Measurements from ENCODE around the gene FGFRL1. TPM values are rescaled to one million over a fixed set of nuclear protein-coding genes. Genes with fewer than 3 reads are reported as not detected.

The FGFRL1 gene
- total RNA-seq, 2 donors from 2014 or later: 38.7 to 50.4 TPM

DNA sequence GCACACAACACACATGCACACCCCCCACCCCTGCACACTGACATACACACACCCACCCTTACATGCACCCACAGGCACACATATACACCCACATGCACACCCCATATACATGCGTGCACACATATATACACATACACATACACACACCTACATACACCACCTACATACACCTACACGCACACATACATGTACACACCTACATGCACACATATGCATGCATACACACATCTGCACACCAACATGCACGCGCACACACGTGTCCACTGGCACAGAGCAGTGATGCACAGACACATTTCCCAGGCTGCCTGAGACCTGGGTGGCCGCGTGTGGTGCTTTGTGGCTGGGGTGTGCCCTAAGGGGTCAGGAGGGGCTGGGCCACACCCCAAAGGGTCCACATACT, 31.7 kb downstream of the FGFRL1 start:
- 64 to 76% methylated on average over 5 to 7 of the region's 7 CpGs for whole genome bisulfite sequencing, 2 donors
- H3K27me3 ChIP-seq: peaks cover 0 to 3% of the 10 kb centered on the region in 2 donors
- H3K27ac ChIP-seq: no peak overlapping the region
- intact Hi-C loops (cut with DNase I): no loop called here
- DNase-seq (no peak), ATAC-seq (no peak)
- no peaks in the 10 kb centered on the region for H3K9me3 ChIP-seq
- H3K4me1 ChIP-seq: peaks cover 48% of the 10 kb centered on the region
- H3K4me3 ChIP-seq: no peak overlapping the region
- TF ChIP-seq POLR2A (IDR thresholded peaks at IDR 0.05): no peak
- TF ChIP-seq, protein P1, sequence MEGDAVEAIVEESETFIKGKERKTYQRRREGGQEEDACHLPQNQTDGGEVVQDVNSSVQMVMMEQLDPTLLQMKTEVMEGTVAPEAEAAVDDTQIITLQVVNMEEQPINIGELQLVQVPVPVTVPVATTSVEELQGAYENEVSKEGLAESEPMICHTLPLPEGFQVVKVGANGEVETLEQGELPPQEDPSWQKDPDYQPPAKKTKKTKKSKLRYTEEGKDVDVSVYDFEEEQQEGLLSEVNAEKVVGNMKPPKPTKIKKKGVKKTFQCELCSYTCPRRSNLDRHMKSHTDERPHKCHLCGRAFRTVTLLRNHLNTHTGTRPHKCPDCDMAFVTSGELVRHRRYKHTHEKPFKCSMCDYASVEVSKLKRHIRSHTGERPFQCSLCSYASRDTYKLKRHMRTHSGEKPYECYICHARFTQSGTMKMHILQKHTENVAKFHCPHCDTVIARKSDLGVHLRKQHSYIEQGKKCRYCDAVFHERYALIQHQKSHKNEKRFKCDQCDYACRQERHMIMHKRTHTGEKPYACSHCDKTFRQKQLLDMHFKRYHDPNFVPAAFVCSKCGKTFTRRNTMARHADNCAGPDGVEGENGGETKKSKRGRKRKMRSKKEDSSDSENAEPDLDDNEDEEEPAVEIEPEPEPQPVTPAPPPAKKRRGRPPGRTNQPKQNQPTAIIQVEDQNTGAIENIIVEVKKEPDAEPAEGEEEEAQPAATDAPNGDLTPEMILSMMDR (IDR thresholded peaks at IDR 0.05): no peak
- H3K36me3 ChIP-seq (replicated peaks in 1 of 2; ENCODE audit: insufficient read depth in 1 of 2, low read depth in 2 of 2): no peaks in the 10 kb centered on the region

DNA sequence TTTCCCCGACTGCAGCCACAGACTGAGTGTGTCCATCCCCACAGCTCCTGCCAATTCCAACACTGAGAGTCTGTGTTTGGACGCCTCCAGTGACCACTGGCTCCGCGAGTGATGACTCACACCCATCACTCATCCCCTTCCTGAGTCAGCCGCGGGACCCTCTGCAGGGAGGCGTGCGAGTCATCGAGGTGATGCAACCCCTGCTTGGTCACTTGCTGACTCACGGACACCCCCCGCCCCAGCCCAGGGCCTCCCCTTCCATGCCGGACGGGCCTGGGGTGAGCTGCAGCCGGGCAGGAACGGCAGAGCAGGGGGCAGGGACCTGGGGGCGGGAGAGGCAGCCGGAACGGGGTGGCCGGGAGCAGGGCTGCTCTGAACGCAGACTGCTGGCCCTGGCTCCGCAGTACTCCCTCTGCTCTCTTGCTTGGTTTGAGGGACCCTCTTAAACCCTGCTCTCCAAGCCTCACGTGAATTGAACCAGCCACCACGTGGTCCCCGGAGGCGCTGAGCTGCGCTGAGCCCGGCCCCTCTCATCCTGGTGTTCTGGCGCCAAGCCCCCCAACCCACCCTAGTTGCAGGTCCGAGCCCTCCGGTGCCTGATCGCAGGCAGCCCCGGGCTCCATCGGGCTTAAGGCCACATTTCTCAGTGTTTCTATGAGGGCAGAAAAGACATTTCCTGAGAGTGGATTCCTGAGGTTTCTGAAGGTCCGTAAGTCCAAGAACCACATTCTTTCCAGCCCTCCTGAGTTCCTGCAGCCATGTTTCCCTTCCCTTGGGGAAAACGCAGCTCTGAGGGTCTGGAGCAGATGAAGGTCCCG, 32.4 kb downstream of the FGFRL1 start:
- H3K4me1 ChIP-seq: peaks cover 48% of the 10 kb centered on the region
- no peak overlapping the region for H3K4me3 ChIP-seq
- H3K27ac ChIP-seq: peak overlapping the region in 1 of 4 donors; percentile 34
- WGBS, 2 donors: 37 to 81% methylated on average over 6 to 36 of the region's 36 CpGs
- no peak for TF ChIP-seq POLR2A (IDR thresholded peaks at IDR 0.05)
- TF ChIP-seq, protein P1 (IDR thresholded peaks at IDR 0.05): no peak
- DNase-seq: peak; percentile 62 to 88 (median 80)
- H3K36me3 ChIP-seq (replicated peaks in 1 of 2; ENCODE audit: insufficient read depth in 1 of 2, low read depth in 2 of 2): no peaks in the 10 kb centered on the region
- no peaks in the 10 kb centered on the region for H3K9me3 ChIP-seq
- H3K27me3 ChIP-seq: peaks cover 0 to 3% of the 10 kb centered on the region in 2 donors
- peak; percentile 64 for ATAC-seq
- intact Hi-C loops (cut with DNase I): no loop called here

DNA sequence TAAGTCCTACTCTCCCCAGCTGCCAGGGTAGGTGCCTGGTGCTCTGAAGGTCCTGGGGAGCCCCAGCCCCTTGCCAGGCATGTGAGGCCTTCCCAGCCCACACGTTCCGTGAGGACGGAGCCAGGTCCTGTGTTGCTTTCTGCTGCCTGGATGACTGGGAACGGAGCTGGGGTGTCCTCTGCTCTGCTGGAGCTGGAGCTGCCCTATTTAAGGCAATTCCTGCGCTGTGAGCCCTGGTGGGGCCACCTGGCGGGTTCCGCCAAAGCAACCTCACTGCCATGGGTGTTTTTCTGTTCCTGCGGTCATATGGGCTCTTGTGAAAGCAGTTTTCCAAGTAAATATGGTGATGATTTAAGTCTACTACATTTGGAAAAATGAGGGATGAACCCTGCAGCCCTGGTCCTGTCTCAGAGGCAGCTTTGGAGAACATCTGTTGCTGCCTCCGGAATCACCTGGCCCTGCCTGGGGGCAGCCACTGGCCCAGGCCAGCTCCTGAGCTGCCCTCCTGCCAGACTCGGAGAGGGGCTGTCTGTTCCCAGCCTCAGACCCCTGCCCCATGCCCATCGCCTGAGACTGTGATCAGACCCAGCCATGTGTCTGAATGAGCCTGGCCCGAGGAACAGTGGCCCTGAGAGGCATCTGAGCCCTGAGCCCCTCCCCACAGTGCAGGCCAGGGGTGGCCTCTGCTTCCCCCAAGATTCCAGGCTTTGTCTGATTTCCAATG, 33.2 kb downstream of the FGFRL1 start:
- Histone ChIP-seq H3K9me3 (no peaks in the 10 kb centered on the region), H3K4me1 (peaks cover 40% of the 10 kb centered on the region), H3K27ac (no peak overlapping the region), H3K4me3 (no peak overlapping the region), H3K27me3 (peaks cover 0 to 3% of the 10 kb centered on the region in 2 donors), H3K36me3 (replicated peaks in 1 of 2; ENCODE audit: insufficient read depth in 1 of 2, low read depth in 2 of 2) (no peaks in the 10 kb centered on the region)
- TF ChIP-seq, protein P1 (IDR thresholded peaks at IDR 0.05): no peak
- TF ChIP-seq POLR2A (IDR thresholded peaks at IDR 0.05): no peak
- DNase-seq: peak in 2 of 4 donors; percentile 3 to 10
- intact Hi-C loops (cut with DNase I): no loop called here
- no peak for ATAC-seq
- WGBS, 2 donors: 81 to 86% methylated on average over 3 to 12 of the region's 12 CpGs

DNA sequence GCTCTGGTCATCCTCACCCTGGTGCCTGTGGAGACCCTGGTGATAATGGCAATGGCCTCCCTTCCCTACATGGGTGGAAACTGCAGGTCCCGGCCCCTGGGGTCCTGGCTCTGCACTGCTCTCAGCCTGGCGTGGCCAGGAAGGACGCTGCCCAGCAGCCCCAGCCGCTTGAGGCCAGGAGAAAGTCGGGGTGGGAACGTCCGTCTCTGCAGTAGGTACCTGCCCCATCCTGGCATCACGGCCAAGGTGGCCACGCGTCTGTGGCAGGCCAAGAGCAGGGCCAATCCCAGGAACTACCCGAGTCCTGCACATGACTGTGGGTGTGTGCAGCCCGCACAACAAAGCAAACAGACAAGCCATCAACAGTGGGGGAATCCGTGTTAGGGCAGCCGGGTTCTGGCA, 33.8 kb downstream of the FGFRL1 start:
- ATAC-seq: no peak
- H3K27me3 ChIP-seq: peaks cover 0 to 3% of the 10 kb centered on the region in 2 donors
- peaks cover 35% of the 10 kb centered on the region for H3K4me1 ChIP-seq

More for the DNA sequence above, 33.8 kb downstream of the FGFRL1 start:
- intact Hi-C loops (cut with DNase I): no loop called here
- Histone ChIP-seq H3K27ac (no peak overlapping the region), H3K9me3 (no peaks in the 10 kb centered on the region), H3K36me3 (replicated peaks in 1 of 2; ENCODE audit: insufficient read depth in 1 of 2, low read depth in 2 of 2) (no peaks in the 10 kb centered on the region), H3K4me3 (no peak overlapping the region)
- 42 to 47% methylated on average over 3 to 14 of the region's 14 CpGs for WGBS, 2 donors
- TF ChIP-seq POLR2A (IDR thresholded peaks at IDR 0.05): no peak
- TF ChIP-seq, protein P1 (IDR thresholded peaks at IDR 0.05): no peak
- peak in 2 of 4 donors; percentile 26 to 39 for DNase-seq
